Measurements from ENCODE around the gene CASKIN2.
"Not testable (repeated sequence)": the region's sequence is repeated elsewhere in the genome, so short reads cannot be mapped to it uniquely, and the experiment has no call there.

CASKIN2 gene

GRCh38 chr17:75468291-75468754, 47.0 kb downstream of the CASKIN2 start:
- no peak for DNase-seq (ENCODE audit: low read depth in 3 of 3)

GRCh38 chr17:75465039-75465438, 50.3 kb downstream of the CASKIN2 start:
- DNase-seq (ENCODE audit: low read depth in 3 of 3): no peak

GRCh38 chr17:75463603-75464002, 51.7 kb downstream of the CASKIN2 start:
- no peak for DNase-seq (ENCODE audit: low read depth in 3 of 3)

- no peak for DNase-seq (ENCODE audit: low read depth in 3 of 3)
Observed at GRCh38 chr17:75460295-75460694, 55.0 kb downstream of the CASKIN2 start.

GRCh38 chr17:75459590-75460267, 55.6 kb downstream of the CASKIN2 start:
- DNase-seq (ENCODE audit: low read depth in 3 of 3): no peak

- DNase-seq (ENCODE audit: low read depth in 3 of 3): no peak
Observed at GRCh38 chr17:75459246-75459589, 56.1 kb downstream of the CASKIN2 start.

- DNase-seq (ENCODE audit: low read depth in 3 of 3): peak in 1 of 3 donors; percentile 10
Observed at GRCh38 chr17:75457047-75457654, 58.2 kb downstream of the CASKIN2 start.

GRCh38 chr17:75456417-75457046, 58.8 kb downstream of the CASKIN2 start, which contains the start of gene TMEM94:
TSS of gene TMEM94 (plus strand) at chr17:75456635. CDS start at chr17:75471906, 15,271 bp downstream.
- peak; percentile 82 to 88 (median 87) for DNase-seq (ENCODE audit: low read depth in 3 of 3)

GRCh38 chr17:75456039-75456416, 59.3 kb downstream of the CASKIN2 start:
- no peak for DNase-seq (ENCODE audit: low read depth in 3 of 3)

GRCh38 chr17:75454672-75455071, 60.7 kb downstream of the CASKIN2 start:
- DNase-seq (ENCODE audit: low read depth in 3 of 3): not testable (repeated sequence)

GRCh38 chr17:75454193-75454592, 61.1 kb downstream of the CASKIN2 start:
- no peak for DNase-seq (ENCODE audit: low read depth in 3 of 3)

GRCh38 chr17:75450270-75450669, 65.1 kb downstream of the CASKIN2 start:
- no peak for DNase-seq (ENCODE audit: low read depth in 3 of 3)
